GM20431 (cell line): ENCODE data around the gene FAM3D.
"Not testable (repeated sequence)": the region's sequence is repeated elsewhere in the genome, so short reads cannot be mapped to it uniquely, and the experiment has no call there.

ENCODE experiments used
- in situ Hi-C: fragments of 300-500 bp; cut with MseI, MboI; formaldehyde crosslinking; loops from one replicate; pipeline ENCODE4 v1.15.0; 2020; ENCODE audit warnings: low sequenced_read_pairs; ENCODE audit not compliant: unreplicated experiment

The FAM3D gene

GRCh38 chr3:58666683-58667082, at the start of gene FAM3D:
FAM3D (minus strand) TSS chr3:58666774; CDS start chr3:58655563, 11,211 bp downstream.
- in situ Hi-C loops: no loop called here

- in situ Hi-C loops: no loop called here
Observed at GRCh38 chr3:58713715-58714401, 47.3 kb upstream of the FAM3D start.

GRCh38 chr3:58711871-58712270, 45.3 kb upstream of the FAM3D start:
- in situ Hi-C loops: no loop called here

- in situ Hi-C loops: not testable (repeated sequence)
Observed at GRCh38 chr3:58708983-58709382, 42.4 kb upstream of the FAM3D start.

GRCh38 chr3:58708116-58708791, 41.7 kb upstream of the FAM3D start:
- in situ Hi-C loops: no loop called here

GRCh38 chr3:58707390-58707930, 40.9 kb upstream of the FAM3D start:
- in situ Hi-C loops: no loop called here

- in situ Hi-C loops: no loop called here
Observed at GRCh38 chr3:58706395-58707167, 40.0 kb upstream of the FAM3D start.

GRCh38 chr3:58704745-58705144, 38.2 kb upstream of the FAM3D start:
- in situ Hi-C loops: no loop called here

GRCh38 chr3:58704304-58704703, 37.7 kb upstream of the FAM3D start:
- in situ Hi-C loops: not testable (repeated sequence)

- in situ Hi-C loops: no loop called here
Observed at GRCh38 chr3:58698246-58698645, 31.7 kb upstream of the FAM3D start.

- in situ Hi-C loops: no loop called here
Observed at GRCh38 chr3:58697561-58697960, 31.0 kb upstream of the FAM3D start.

GRCh38 chr3:58696813-58697212, 30.2 kb upstream of the FAM3D start:
- in situ Hi-C loops: not testable (repeated sequence)

- in situ Hi-C loops: no loop called here
Observed at GRCh38 chr3:58696093-58696492, 29.5 kb upstream of the FAM3D start.

- in situ Hi-C loops: not testable (repeated sequence)
Observed at GRCh38 chr3:58695284-58695683, 28.7 kb upstream of the FAM3D start.

GRCh38 chr3:58693940-58694850, 27.6 kb upstream of the FAM3D start:
- in situ Hi-C loops: no loop called here

- in situ Hi-C loops: no loop called here
Observed at GRCh38 chr3:58692484-58692883, 25.9 kb upstream of the FAM3D start.

GRCh38 chr3:58691997-58692396, 25.4 kb upstream of the FAM3D start:
- in situ Hi-C loops: no loop called here

GRCh38 chr3:58690490-58690889, 23.9 kb upstream of the FAM3D start:
- in situ Hi-C loops: no loop called here

- in situ Hi-C loops: no loop called here
Observed at GRCh38 chr3:58688574-58688973, 22.0 kb upstream of the FAM3D start.

GRCh38 chr3:58686847-58687246, 20.3 kb upstream of the FAM3D start:
- in situ Hi-C loops: no loop called here
